H1 (cell line): ENCODE measurements around the gene OBSCN. TPM values are rescaled to one million over a fixed set of nuclear protein-coding genes. Genes with fewer than 3 reads are reported as not detected.

Experiments
- CTCF ChIA-PET: fragments of 300-600 bp; sonication (Branson Sonifier 250); formaldehyde crosslinking; loops from one replicate; lab custom pipeline; 2021; ENCODE audit not compliant: partially characterized antibody; lab: Charles Lee
- POLR2A ChIA-PET: fragments of 300-600 bp; sonication (Branson Sonifier 250); formaldehyde crosslinking; loops from one replicate; lab custom pipeline; 2021; ENCODE audit warnings: inconsistent platforms; ENCODE audit not compliant: partially characterized antibody; lab: Charles Lee
- DNase-seq, 2 experiments: peaks; one replicate each; pipeline versions ENCODE4 v3.0.0 to v3.0.0-alpha.2; 2010 to 2022; ENCODE audit warnings: low spot score in 2 of 2, low read depth in 1 of 2, mixed read lengths in 1 of 2
- FAIRE-seq: peaks from 2 replicates; lab custom pipeline; 2011; peaks lifted over from hg19 to GRCh38; lab: Jason Lieb, UNC
- H2AFZ ChIP-seq: 2 replicates; pipeline ENCODE4 v1.8.1; 2012; ENCODE audit warnings: low read length, inconsistent platforms
- H2AK5ac ChIP-seq: 2 replicates; pipeline ENCODE4 v1.6.1; 2013; ENCODE audit warnings: low read depth, low read length
- H2BK120ac ChIP-seq: replicated peaks from 2 replicates; pipeline ENCODE3; 2013; ENCODE audit warnings: low read depth, low read length, inconsistent platforms
- H2BK12ac ChIP-seq: 2 replicates; pipeline ENCODE4 v1.6.1; 2013; ENCODE audit warnings: low read depth, low read length
- H2BK15ac ChIP-seq: 2 replicates; pipeline ENCODE4 v1.6.1; 2013; ENCODE audit warnings: low read length
- H2BK20ac ChIP-seq: 2 replicates; pipeline ENCODE4 v1.6.1; 2013; ENCODE audit warnings: low read length
- H2BK5ac ChIP-seq: 2 replicates; pipeline ENCODE4 v1.6.1; 2013; ENCODE audit warnings: low read depth, low read length
- H3K14ac ChIP-seq: 2 replicates; pipeline ENCODE4 v1.6.1; 2013; ENCODE audit warnings: inconsistent platforms; ENCODE audit not compliant: insufficient read length
- H3K18ac ChIP-seq: 2 replicates; pipeline ENCODE4 v1.6.1; 2013; ENCODE audit warnings: low read length; ENCODE audit errors: extremely low read depth
- H3K23ac ChIP-seq: 2 replicates; pipeline ENCODE4 v1.6.1; 2013; ENCODE audit warnings: inconsistent platforms; ENCODE audit not compliant: insufficient read length
- H3K23me2 ChIP-seq: 2 replicates; pipeline ENCODE4 v1.6.1; 2013; ENCODE audit warnings: low read depth, low read length
- H3K27ac ChIP-seq: 2 replicates; pipeline ENCODE4 v1.6.1; 2011; ENCODE audit warnings: low read depth, low read length, inconsistent platforms
- H3K27me3 ChIP-seq, 4 experiments: replicated peaks in 1 of 4; 1 replicate in 1 of 4; 2 replicates in 3 of 4; pipeline versions ENCODE4 v1.6.1 to v1.8.1; 2011 to 2013; ENCODE audit warnings: low read length in 3 of 4, mild to moderate bottlenecking in 3 of 4, inconsistent platforms in 2 of 4, mixed read lengths in 2 of 4, moderate library complexity in 1 of 4; ENCODE audit not compliant: control insufficient read depth in 3 of 4, insufficient read depth in 3 of 4; ENCODE audit errors: extremely low read depth in 1 of 4
- H3K36me3 ChIP-seq, 4 experiments: 2 replicates each; pipeline versions ENCODE4 v1.6.1 to v1.8.1; 2011 to 2013; ENCODE audit warnings: mild to moderate bottlenecking in 4 of 4, low read length in 3 of 4, moderate library complexity in 2 of 4, control low read depth in 1 of 4, inconsistent platforms in 1 of 4; ENCODE audit not compliant: insufficient read depth in 4 of 4, control insufficient read depth in 2 of 4
- H3K4ac ChIP-seq: replicated peaks from 2 replicates; pipeline ENCODE3; 2013; ENCODE audit warnings: low read length, low read depth, mixed read lengths, inconsistent platforms; ENCODE audit not compliant: insufficient read length
- H3K4me1 ChIP-seq, 4 experiments: replicated peaks in 1 of 4; 1 replicate in 1 of 4; 2 replicates in 3 of 4; pipeline versions ENCODE4 v1.6.1 to v1.8.1; 2011 to 2013; ENCODE audit warnings: low read length in 3 of 4, inconsistent platforms in 2 of 4, mixed read lengths in 1 of 4; ENCODE audit not compliant: insufficient read depth in 4 of 4, control insufficient read depth in 3 of 4
- H3K4me2 ChIP-seq, 2 experiments: 2 replicates each; pipeline versions ENCODE4 v1.6.1 to v1.8.1; 2011 to 2013; ENCODE audit warnings: low read depth in 2 of 2, low read length in 2 of 2, control low read depth in 1 of 2, inconsistent platforms in 1 of 2, mild to moderate bottlenecking in 1 of 2; ENCODE audit not compliant: insufficient read depth in 1 of 2
- H3K4me3 ChIP-seq, 4 experiments: fragments of 200-600, 300-600 bp in 1 of 4; sonication (generic), shearing (Covaris generic), sonication (Bioruptor Twin) in 1 of 4; 2 replicates each; pipeline versions ENCODE4 v1.5.1 to v1.8.1; 2011 to 2016; ENCODE audit warnings: low read length in 4 of 4, low read depth in 3 of 4, control low read depth in 2 of 4, inconsistent platforms in 2 of 4, mild to moderate bottlenecking in 2 of 4, mixed read lengths in 1 of 4, moderate library complexity in 1 of 4; ENCODE audit not compliant: insufficient read depth in 2 of 4; ENCODE audit errors: extremely low read depth in 1 of 4
- H3K56ac ChIP-seq: replicated peaks from 2 replicates; pipeline ENCODE3; 2013; ENCODE audit warnings: low read depth, mild to moderate bottlenecking, mixed read lengths, low read length, inconsistent platforms; ENCODE audit not compliant: insufficient read length
- H3K79me1 ChIP-seq: 2 replicates; pipeline ENCODE4 v1.6.1; 2013; ENCODE audit warnings: low read depth, low read length, control low read depth
- H3K79me2 ChIP-seq, 2 experiments: 2 replicates each; pipeline versions ENCODE4 v1.6.1 to v1.8.1; 2012 to 2013; ENCODE audit warnings: low read length in 2 of 2, mild to moderate bottlenecking in 2 of 2, inconsistent platforms in 1 of 2; ENCODE audit not compliant: insufficient read depth in 2 of 2, control insufficient read depth in 1 of 2
- H3K9ac ChIP-seq, 4 experiments: replicated peaks in 1 of 4; 1 replicate in 1 of 4; 2 replicates in 3 of 4; pipeline versions ENCODE4 v1.6.1 to v1.8.1; 2011 to 2013; ENCODE audit warnings: low read depth in 3 of 4, low read length in 3 of 4, control low read depth in 2 of 4, mild to moderate bottlenecking in 2 of 4, moderate library complexity in 2 of 4, inconsistent platforms in 1 of 4; ENCODE audit errors: extremely low read depth in 1 of 4
- H3K9me3 ChIP-seq, 2 experiments: 2 replicates each; pipeline versions ENCODE4 v1.6.1 to v1.8.1; 2012 to 2013; ENCODE audit warnings: mild to moderate bottlenecking in 2 of 2, moderate library complexity in 2 of 2, control low read depth in 1 of 2, inconsistent platforms in 1 of 2, low read depth in 1 of 2, low read length in 1 of 2, mixed read lengths in 1 of 2; ENCODE audit not compliant: insufficient read depth in 2 of 2
- H4K20me1 ChIP-seq, 2 experiments: replicated peaks in 1 of 2; 2 replicates each; pipeline versions ENCODE3 to v1.8.1; 2011 to 2013; ENCODE audit warnings: inconsistent platforms in 2 of 2, low read length in 2 of 2, mild to moderate bottlenecking in 1 of 2; ENCODE audit not compliant: insufficient read depth in 2 of 2, control insufficient read depth in 1 of 2
- H4K5ac ChIP-seq: 2 replicates; pipeline ENCODE4 v1.6.1; 2013; ENCODE audit warnings: low read length, low read depth, mixed read lengths, inconsistent platforms; ENCODE audit not compliant: insufficient read length
- H4K8ac ChIP-seq: 2 replicates; pipeline ENCODE4 v1.8.0; 2013; ENCODE audit warnings: mild to moderate bottlenecking, moderate library complexity, low read length, inconsistent platforms; ENCODE audit not compliant: insufficient read depth; ENCODE audit errors: extremely low read depth
- H4K91ac ChIP-seq: replicated peaks from 2 replicates; pipeline ENCODE3; 2013; ENCODE audit warnings: low read length, mixed read lengths, inconsistent platforms; ENCODE audit not compliant: insufficient read length
- ASH2L ChIP-seq: fragments of 200-600, 300-600 bp; sonication (generic); IDR thresholded peaks from one replicate; pipeline ENCODE4 v1.7.1; 2017; ENCODE audit warnings: low read length
- ATF3 ChIP-seq: IDR thresholded peaks from 2 replicates; pipeline ENCODE4 v1.6.1; 2011; ENCODE audit warnings: low read depth, mild to moderate bottlenecking, low read length; ENCODE audit not compliant: insufficient read depth
- BCL11A ChIP-seq, 2 experiments: IDR thresholded peaks; one replicate each; pipeline ENCODE4 v1.6.1; 2011; ENCODE audit warnings: low read depth in 2 of 2, low read length in 2 of 2, mild to moderate bottlenecking in 2 of 2
- CTBP2 ChIP-seq: IDR thresholded peaks from 2 replicates; pipeline ENCODE4 v1.7.0; 2011; ENCODE audit warnings: borderline replicate concordance, mild to moderate bottlenecking, moderate library complexity, mixed read lengths, low read length; ENCODE audit not compliant: insufficient read depth, insufficient read length
- E2F6 ChIP-seq: IDR thresholded peaks from 2 replicates; pipeline ENCODE4 v1.6.1; 2012; ENCODE audit warnings: inconsistent platforms
- FOSL1 ChIP-seq: IDR thresholded peaks from 2 replicates; pipeline ENCODE4 v1.6.1; 2011; ENCODE audit warnings: mild to moderate bottlenecking, low read depth, low read length, moderate library complexity; ENCODE audit not compliant: insufficient read depth
- GABPA ChIP-seq: IDR thresholded peaks from 2 replicates; pipeline ENCODE4 v1.6.1; 2011; ENCODE audit warnings: mild to moderate bottlenecking, low read length, moderate library complexity, borderline replicate concordance; ENCODE audit not compliant: insufficient read depth
- MAFK ChIP-seq: IDR thresholded peaks from 2 replicates; pipeline ENCODE4 v1.6.1; 2012; ENCODE audit warnings: low read depth, mild to moderate bottlenecking, improper control_type of control experiment, low read length
- PHF8 ChIP-seq: fragments of 200-600 bp; sonication (generic); conservative IDR thresholded peaks from 2 replicates; pipeline ENCODE4 v1.7.1; 2012; ENCODE audit warnings: low read depth, mild to moderate bottlenecking, inconsistent platforms, low read length, moderate library complexity
- SIN3A ChIP-seq, 2 experiments: IDR thresholded peaks in 1 of 2; conservative IDR thresholded peaks in 1 of 2; 2 replicates each; pipeline ENCODE4 v1.6.1; 2011 to 2012; ENCODE audit warnings: low read length in 2 of 2, improper control_type of control experiment in 1 of 2, low read depth in 1 of 2, mild to moderate bottlenecking in 1 of 2
- TCF12 ChIP-seq: IDR thresholded peaks from 2 replicates; pipeline ENCODE4 v1.6.1; 2011; ENCODE audit warnings: low read depth, mild to moderate bottlenecking, low read length
- TEAD4 ChIP-seq: IDR thresholded peaks from 2 replicates; pipeline ENCODE4 v1.6.1; 2012; ENCODE audit warnings: low read depth, low read length, inconsistent platforms, mixed read lengths
- WGBS, 2 experiments: shearing (Covaris generic) in 1 of 2; methylation state at CpG; one replicate each; pipeline versions ENCODE4 v1.1.6 to v1.1.7; 2013 to 2015; ENCODE audit warnings: low lambda C conversion rate in 2 of 2, mixed read lengths in 2 of 2, inconsistent platforms in 1 of 2, low coverage in 1 of 2, missing lambda C conversion rate in 1 of 2; ENCODE audit not compliant: insufficient replicate concordance in 2 of 2, insufficient coverage in 1 of 2, insufficient read length in 1 of 2; ENCODE audit errors: extremely low coverage in 1 of 2, missing lambda C conversion rate in 1 of 2; 5-methylcytosine and 5-hydroxymethylcytosine counted together
- polyA plus RNA-seq, 7 experiments: library from polyadenylated mRNA; depleted of rRNA in 3 of 7; stranded (reverse) in 5 of 7; unstranded in 2 of 7; fragments of >200 nt in 5 of 7; fragments of 200-250 nt in 2 of 7; gene quantifications; 1 replicate in 5 of 7; 2 replicates in 1 of 7; 4 replicates in 1 of 7; pipeline versions ENCODE4 v1.2.1 to v1.2.3, GENCODE V29; 2011 to 2013; ENCODE audit warnings: missing spikeins in 2 of 7, mixed read lengths in 2 of 7
- total RNA-seq: library from RNA; stranded (reverse); fragmentation: NEBNext Ultra II Directional; extraction: Animal tissue kit (Norgen Biotek cat#: 25700); gene quantifications from 2 replicates; pipeline ENCODE4 v1.2.1, GENCODE V29; 2021

The OBSCN gene
- total and polyA plus RNA-seq, 2 of the 8 experiments (the other 6 are each of a cell fraction or from before 2014, with no cell fraction given) = 7.5 to 28.4 TPM

GRCh38 chr1:228321895-228322294 is 114.1 kb downstream of the OBSCN start:
- Histone ChIP-seq H3K27ac (no peak overlapping the region), H4K8ac (no peak overlapping the region), H2AK5ac (no peak overlapping the region), H3K56ac (no peak overlapping the region), H4K91ac (no peak overlapping the region), H3K9ac (no peak overlapping the region), H3K79me1 (no peaks in the 10 kb centered on the region), H2BK5ac (no peak overlapping the region), H2AFZ (no peak overlapping the region), H3K4me2 (no peak overlapping the region), H2BK20ac (no peak overlapping the region), H3K9me3 (no peaks in the 10 kb centered on the region), H3K4me3 (no peak overlapping the region), H3K18ac (no peak overlapping the region), H3K36me3 (peaks cover 3 to 33% (median 28%) of the 10 kb centered on the region in 4 experiments; a peak in 6 of 8 replicates), H2BK15ac (no peak overlapping the region), H3K14ac (no peak overlapping the region), H3K23me2 (peaks cover 14% of the 10 kb centered on the region; the same call in 1 of the 2 replicates), H3K4ac (no peak overlapping the region), H2BK12ac (no peak overlapping the region), H3K4me1 (no peaks in the 10 kb centered on the region), H4K20me1 (peaks cover 0 to 11% of the 10 kb centered on the region in 2 experiments), H3K23ac (no peak overlapping the region), H4K5ac (no peak overlapping the region), H3K27me3 (no peaks in the 10 kb centered on the region; a peak in 1 of 7 replicates), H3K79me2 (no peaks in the 10 kb centered on the region), H2BK120ac (no peak overlapping the region)
- 93% methylated on average over 15 of the region's 15 CpGs; no CpG with 5 or more reads in 1 of the 2 experiments for WGBS, 2 experiments
- ChIA-PET CTCF (interaction anchor here (1.1 to 4.4 kb wide), 3 partner anchors 12 to 28 kb away, joined by 3 to 19 read pairs (median 5); no protein-coding TSS in a partner anchor), POLR2A (no interaction called here)
- DNase-seq = no peak
- no peak for FAIRE-seq
- no peak for TF ChIP-seq ASH2L
- TF ChIP-seq MAFK = no peak
- no peak for TF ChIP-seq FOSL1
- TF ChIP-seq ATF3 = no peak
- no peak for TF ChIP-seq E2F6
- TF ChIP-seq TEAD4 = no peak
- TF ChIP-seq CTBP2 = no peak
- TF ChIP-seq PHF8 = no peak
- TF ChIP-seq SIN3A (conservative IDR thresholded peaks at IDR 0.05 in 1 of 2, IDR thresholded peaks at IDR 0.05 in 1 of 2; ENCODE audit: low read depth in 1 of 2, low read length in 2 of 2) = no peak
- TF ChIP-seq GABPA = no peak
- TF ChIP-seq TCF12 = no peak
- TF ChIP-seq BCL11A (IDR thresholded peaks at IDR 0.05; ENCODE audit: low read depth in 2 of 2, low read length in 2 of 2) = no peak
